Measurements from ENCODE around the gene C11orf71. TPM values are rescaled to one million over a fixed set of nuclear protein-coding genes. Genes with fewer than 3 reads are reported as not detected.

Gene C11orf71, protein sequence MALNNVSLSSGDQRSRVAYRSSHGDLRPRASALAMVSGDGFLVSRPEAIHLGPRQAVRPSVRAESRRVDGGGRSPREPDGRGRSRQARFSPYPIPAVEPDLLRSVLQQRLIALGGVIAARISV
- 2.6 and 2.7 TPM in 2 replicates for total RNA-seq

DNA sequence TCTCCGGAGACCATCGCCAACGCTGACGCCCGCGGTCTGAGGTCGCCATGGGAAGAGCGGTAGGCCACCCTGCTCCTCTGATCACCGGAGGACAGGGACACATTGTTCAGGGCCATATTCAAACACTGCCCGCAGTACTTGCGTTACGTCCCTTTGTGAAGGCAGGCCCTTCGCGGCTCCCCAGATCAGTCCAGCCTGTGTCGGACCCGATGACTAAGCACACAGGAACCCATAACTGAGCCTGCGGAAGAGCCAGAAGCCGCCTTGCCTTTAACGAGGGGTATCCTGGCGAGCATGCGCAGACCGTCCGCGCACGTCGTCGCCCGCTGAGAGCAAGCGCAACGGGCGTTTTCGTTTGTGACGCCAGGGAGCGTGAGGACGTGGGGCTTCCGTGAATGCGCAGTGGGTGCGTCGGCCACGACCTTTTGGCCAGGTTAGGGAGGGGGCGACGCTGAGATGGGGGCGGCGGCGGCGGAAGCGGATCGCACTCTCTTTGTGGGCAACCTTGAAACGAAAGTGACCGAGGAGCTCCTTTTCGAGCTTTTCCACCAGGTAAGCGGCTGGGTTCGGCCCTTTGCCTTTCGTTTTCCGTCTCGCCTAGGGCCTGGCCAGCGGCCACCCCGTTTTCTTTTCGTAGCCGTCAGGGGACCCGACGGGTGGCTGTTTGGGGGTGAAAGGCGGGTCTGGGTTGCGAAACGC lies at the start of gene C11orf71, which contains the start of gene RBM7:
TSS of gene C11orf71 (minus strand) at position 296 of the 699 bp plus-strand sequence. CDS start at position 116, 180 bp downstream.
TSS of gene RBM7 (plus strand) at position 451 of the 699 bp plus-strand sequence. CDS start at position 457, 6 bp downstream.

DNA sequence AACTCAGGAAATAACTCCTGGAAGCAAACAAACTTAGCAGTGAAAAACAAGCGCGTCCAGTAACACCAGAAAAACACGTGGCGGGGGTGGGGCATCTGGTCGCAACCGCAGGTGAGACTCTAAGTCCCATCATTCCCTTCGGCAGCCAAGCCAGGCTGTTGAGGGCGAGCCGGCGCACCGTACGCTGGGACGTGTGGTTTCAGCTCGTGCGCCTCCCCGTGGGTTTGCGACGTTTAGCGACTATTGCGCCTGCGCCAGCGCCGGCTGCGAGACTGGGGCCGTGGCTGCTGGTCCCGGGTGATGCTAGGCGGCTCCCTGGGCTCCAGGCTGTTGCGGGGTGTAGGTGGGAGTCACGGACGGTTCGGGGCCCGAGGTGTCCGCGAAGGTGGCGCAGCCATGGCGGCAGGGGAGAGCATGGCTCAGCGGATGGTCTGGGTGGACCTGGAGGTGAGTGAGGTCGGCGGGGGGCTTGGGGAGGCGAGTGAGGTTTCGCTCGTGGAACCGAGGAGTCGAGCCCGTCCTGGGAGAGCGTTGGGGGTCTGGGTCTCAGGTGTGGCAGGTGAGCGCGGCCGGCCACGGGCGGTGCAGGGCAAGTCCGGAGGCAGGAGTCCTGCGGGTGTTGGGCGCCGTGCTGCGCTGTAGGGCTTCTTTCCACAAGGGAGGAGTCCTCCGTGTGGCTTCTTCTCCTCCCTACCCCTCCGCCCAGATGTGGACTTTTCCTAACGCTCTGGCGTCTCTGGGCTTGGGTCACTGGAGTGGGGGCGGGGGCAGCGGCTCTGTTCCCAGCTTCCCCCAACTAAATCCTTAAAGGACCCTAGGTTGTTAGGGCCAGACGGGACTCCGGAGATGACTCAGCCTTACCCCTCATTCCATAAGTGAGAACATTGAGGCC lies 39.2 kb upstream of the C11orf71 start, which contains the start of gene REXO2:
TSS of gene REXO2 (plus strand) at position 239 of the 892 bp plus-strand sequence. CDS start at position 301, 62 bp downstream.

Other genes with a start within 250 kb of the C11orf71 start
- 193 and 704 TPM in 2 replicates for gene NNMT, start 104.1 kb downstream of the C11orf71 start, total RNA-seq
- gene RBM7, start 155 bp upstream of the C11orf71 start, total RNA-seq: 23.9 and 27.2 TPM in 2 replicates
- 98.5 and 101 TPM in 2 replicates for gene REXO2, start 39.0 kb upstream of the C11orf71 start, total RNA-seq
- not detected in 2 replicates for gene NXPE1, start 159.4 kb upstream of the C11orf71 start, total RNA-seq
- gene NXPE4, start 195.3 kb upstream of the C11orf71 start, total RNA-seq: not detected in 2 replicates